ENCODE results near the gene ETHE1. TPM values are rescaled to one million over a fixed set of nuclear protein-coding genes. Genes with fewer than 3 reads are reported as not detected.
A peak's percentile ranks its signal among the peaks of the same experiment; 100 is the strongest.

Gene ETHE1, protein sequence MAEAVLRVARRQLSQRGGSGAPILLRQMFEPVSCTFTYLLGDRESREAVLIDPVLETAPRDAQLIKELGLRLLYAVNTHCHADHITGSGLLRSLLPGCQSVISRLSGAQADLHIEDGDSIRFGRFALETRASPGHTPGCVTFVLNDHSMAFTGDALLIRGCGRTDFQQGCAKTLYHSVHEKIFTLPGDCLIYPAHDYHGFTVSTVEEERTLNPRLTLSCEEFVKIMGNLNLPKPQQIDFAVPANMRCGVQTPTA
- total RNA-seq (10 to 100 TPM; 37.5 to 39.8 TPM), polyA plus RNA-seq (ENCODE audit: insufficient read length in 6 of 6) (10 to 100 TPM; 17.1 to 20.5 (median 19.9) TPM)
- long read RNA-seq, donor 1, transcript ETHE1-201 (7 exons, 963 nt), result major isoform, 7 of 14 reads
- long read RNA-seq, donor 1, partial matches to known transcripts, result 0 of 14 reads
- long read RNA-seq, donor 1, other reads (novel, unspliced or antisense), result 0 of 14 reads
- long read RNA-seq, donor 2, transcript ETHE1-201 (7 exons, 963 nt), result major isoform, 9 of 15 reads
- long read RNA-seq, donor 2, transcript ETHE1-202 (6 exons, 702 nt), result minor isoform, 5 of 15 reads
- long read RNA-seq, donor 2, partial matches to known transcripts, result 0 of 15 reads
- long read RNA-seq, donor 2, other reads (novel, unspliced or antisense), result 0 of 15 reads
- long read RNA-seq, donor 3, transcript ETHE1-201 (7 exons, 963 nt), result major isoform, 8 of 9 reads
- long read RNA-seq, donor 3, partial matches to known transcripts, result 0 of 9 reads
- long read RNA-seq, donor 3, other reads (novel, unspliced or antisense), result 0 of 9 reads
- long read RNA-seq, donor 4, transcript ETHE1-201 (7 exons, 963 nt), result major isoform, 69 of 79 reads
- long read RNA-seq, donor 4, partial matches to known transcripts, result 0 of 79 reads
- long read RNA-seq, donor 4, other reads (novel, unspliced or antisense), result 7 of 79 reads
- long read RNA-seq, donor 5, transcript ETHE1-201 (7 exons, 963 nt), result major isoform, 9 of 12 reads
- long read RNA-seq, donor 5, partial matches to known transcripts, result 0 of 12 reads
- long read RNA-seq, donor 5, other reads (novel, unspliced or antisense), result 0 of 12 reads
- long read RNA-seq, donor 6, transcript ETHE1-201 (7 exons, 963 nt), result major isoform, 13 of 19 reads
- long read RNA-seq, donor 6, transcript ETHE1-202 (6 exons, 702 nt), result minor isoform, 5 of 19 reads
- long read RNA-seq, donor 6, partial matches to known transcripts, result 0 of 19 reads
- long read RNA-seq, donor 6, other reads (novel, unspliced or antisense), result 0 of 19 reads
- long read RNA-seq, donor 7, partial matches to known transcripts, result 0 of 5 reads
- long read RNA-seq, donor 7, other reads (novel, unspliced or antisense), result 0 of 5 reads
- long read RNA-seq, donor 8, partial matches to known transcripts, result 0 of 2 reads
- long read RNA-seq, donor 8, other reads (novel, unspliced or antisense), result 0 of 2 reads
- long read RNA-seq, donor 9, result 0 reads
- long read RNA-seq, donor 10, transcript ETHE1-201 (7 exons, 963 nt), result major isoform, 76 of 84 reads
- long read RNA-seq, donor 10, partial matches to known transcripts, result 1 of 84 reads
- long read RNA-seq, donor 10, other reads (novel, unspliced or antisense), result 5 of 84 reads
- long read RNA-seq, donor 11, result 0 reads
- long read RNA-seq, donor 12, transcript ETHE1-201 (7 exons, 963 nt), result major isoform, 11 of 13 reads
- long read RNA-seq, donor 12, partial matches to known transcripts, result 0 of 13 reads
- long read RNA-seq, donor 12, other reads (novel, unspliced or antisense), result 0 of 13 reads

DNA sequence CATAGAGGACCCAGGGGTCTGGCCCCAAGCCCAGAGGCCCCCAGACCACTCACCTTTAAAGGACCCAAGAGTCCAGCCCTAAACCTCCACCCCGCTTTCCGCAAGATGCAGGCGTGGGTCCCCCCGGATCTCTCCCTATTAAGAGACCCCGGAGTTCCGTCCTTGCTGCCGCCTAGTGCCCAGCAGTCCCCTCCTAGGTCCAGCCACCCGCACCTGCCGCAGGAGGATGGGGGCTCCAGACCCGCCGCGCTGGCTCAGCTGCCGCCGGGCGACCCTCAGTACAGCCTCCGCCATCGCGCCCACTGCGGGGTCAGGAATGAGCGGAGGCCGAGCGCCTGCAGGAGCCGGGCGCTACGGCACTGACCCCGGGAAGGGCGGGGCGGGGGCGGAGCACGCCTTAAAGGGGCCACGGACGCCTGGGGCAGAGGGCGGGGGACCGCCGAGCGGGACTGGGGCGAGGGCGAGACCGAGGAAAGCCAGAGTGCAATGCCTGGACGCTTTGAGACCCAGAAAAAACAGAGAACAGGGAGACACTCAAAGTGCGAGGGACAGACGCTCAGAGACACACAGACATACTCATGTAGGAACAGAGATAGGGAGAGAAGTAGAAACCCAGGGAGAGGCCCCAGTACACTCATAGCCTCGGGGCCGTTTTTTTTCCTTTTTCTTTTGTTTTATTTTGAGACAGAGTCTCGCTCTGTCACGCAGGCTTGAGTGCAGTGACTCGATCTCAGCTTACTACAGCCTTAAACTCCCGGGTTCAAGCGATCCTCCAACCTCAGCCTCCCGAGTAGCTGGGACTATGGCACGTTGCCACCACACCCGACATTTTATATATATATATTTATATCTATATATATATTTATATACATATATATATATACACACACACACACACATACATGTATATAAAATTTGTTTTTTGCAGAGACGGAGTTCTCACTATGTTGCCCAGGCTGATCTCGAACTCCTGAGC, at the start of gene ETHE1:
TSS of gene ETHE1 (minus strand) at position 318 of the 976 bp plus-strand sequence. CDS start at position 294, 24 bp downstream.
- TF ChIP-seq, protein P1, sequence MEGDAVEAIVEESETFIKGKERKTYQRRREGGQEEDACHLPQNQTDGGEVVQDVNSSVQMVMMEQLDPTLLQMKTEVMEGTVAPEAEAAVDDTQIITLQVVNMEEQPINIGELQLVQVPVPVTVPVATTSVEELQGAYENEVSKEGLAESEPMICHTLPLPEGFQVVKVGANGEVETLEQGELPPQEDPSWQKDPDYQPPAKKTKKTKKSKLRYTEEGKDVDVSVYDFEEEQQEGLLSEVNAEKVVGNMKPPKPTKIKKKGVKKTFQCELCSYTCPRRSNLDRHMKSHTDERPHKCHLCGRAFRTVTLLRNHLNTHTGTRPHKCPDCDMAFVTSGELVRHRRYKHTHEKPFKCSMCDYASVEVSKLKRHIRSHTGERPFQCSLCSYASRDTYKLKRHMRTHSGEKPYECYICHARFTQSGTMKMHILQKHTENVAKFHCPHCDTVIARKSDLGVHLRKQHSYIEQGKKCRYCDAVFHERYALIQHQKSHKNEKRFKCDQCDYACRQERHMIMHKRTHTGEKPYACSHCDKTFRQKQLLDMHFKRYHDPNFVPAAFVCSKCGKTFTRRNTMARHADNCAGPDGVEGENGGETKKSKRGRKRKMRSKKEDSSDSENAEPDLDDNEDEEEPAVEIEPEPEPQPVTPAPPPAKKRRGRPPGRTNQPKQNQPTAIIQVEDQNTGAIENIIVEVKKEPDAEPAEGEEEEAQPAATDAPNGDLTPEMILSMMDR (IDR thresholded peaks at IDR 0.05), result no peak
- ATAC-seq (peak; percentile 93), DNase-seq (peak; percentile 69 to 99 (median 81))
- H3K9me3 ChIP-seq, result no peaks in the 10 kb centered on the region
- H3K27ac ChIP-seq, result peak within 1 kb of the TSS; percentile 82 to 84
- intact Hi-C loops (cut with DNase I), result loop anchor here in 1 of 2 donors (10.0 kb wide), 1 partner anchor 82 kb away; no protein-coding TSS in a partner anchor
- no peaks in the 10 kb centered on the region for H3K27me3 ChIP-seq
- peak within 1 kb of the TSS; percentile 83 to 92 for H3K4me3 ChIP-seq
- no peaks in the 10 kb centered on the region for H3K36me3 ChIP-seq
- peaks cover 19 to 32% of the 10 kb centered on the region in 2 donors for H3K4me1 ChIP-seq

DNA sequence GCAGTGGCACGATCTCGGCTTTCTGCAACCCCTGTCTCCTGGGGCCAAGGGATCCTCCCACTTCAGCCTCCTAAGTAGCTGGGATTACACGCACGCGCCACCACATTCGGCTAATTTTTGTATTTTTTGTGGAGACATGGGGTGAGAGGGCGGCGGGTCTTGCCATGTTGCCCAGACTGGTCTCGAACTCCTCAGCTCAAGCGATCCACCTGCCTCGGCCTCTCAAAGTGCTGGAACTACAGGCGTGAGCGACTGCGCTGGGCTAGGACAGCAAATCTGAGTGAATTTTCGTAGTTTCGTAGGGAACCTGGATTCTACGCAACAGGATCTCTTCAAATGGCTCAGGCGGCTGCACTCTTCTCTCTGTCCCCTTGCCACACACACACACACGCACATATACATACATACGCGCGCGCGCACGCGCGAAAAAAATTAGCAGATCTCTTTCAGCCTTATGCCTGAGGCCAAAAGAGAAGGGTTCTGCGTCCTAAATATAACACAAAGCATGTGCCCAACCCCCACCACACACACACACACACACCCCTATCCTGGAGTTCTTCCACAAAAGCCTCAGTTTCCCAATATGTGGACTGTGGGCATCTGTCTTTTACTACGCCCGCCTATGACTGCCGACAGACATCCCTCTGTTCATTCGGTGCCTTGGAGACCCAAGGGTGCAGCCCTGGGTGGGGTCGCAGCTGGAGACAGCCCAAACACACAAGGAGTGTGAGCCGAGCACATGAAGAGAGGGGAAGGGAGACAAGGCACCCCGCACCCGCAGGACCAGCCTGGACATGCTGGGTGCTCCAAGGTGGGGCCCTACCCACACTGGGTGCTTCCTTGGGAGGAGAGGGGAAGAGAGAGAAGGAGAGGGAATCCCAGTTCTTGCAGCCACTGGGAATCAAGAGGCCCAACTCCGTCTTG, 49.2 kb upstream of the ETHE1 start:
- H3K4me3 ChIP-seq, result peak overlapping the region; percentile 74 to 86

DNA sequence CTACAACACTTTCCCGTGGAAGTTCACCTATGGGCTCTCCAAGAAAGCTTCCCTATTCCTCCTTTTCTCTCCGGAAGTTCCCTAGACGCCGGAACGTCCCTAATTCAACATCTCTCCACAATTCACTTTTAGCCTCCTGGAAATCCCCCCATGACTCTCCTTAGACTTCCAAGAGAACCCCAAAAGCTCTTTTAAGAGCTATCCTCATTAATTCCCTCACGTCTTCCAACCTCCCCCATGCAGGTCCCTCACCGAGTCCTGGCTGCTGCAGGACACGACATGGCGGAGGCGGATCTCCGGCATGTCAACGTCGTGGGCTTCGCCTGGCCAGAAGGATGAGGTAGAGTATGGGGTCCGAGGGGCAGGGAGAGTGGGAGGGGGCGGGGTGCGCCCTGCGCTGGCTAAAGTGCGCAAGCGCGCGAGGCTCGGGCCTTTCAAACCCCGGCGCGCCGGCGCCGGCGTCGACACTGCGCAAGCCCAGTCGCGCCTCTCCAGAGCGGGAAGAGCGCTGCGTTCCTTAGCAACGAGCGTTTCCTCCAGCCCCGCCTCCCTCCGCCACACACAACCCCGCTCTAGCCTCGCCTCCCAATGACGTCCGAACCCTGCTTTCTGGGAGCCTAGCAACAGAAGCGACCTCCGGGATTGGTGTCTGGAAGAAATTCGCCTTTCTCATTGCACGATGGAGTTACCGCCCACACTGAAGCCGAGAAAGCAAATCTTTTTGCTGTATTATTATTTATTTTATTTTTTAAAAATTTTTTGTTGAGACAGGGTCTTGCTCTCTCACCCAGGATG, 48.4 kb upstream of the ETHE1 start, which contains the start of the genes PINLYP and XRCC1:
TSS of gene PINLYP (plus strand) at position 646 of the 795 bp plus-strand sequence. CDS start 1,391 bp downstream, outside the sequence.
TSS of gene XRCC1 (minus strand) at position 372 of the 795 bp plus-strand sequence. CDS start at position 303, 69 bp downstream.
- H3K27ac ChIP-seq, result peak within 1 kb of the TSS; percentile 65 to 82
- TF ChIP-seq, protein P1 (IDR thresholded peaks at IDR 0.05), result no peak
- intact Hi-C loops (cut with DNase I), result no loop called here
- ATAC-seq, result peak; percentile 98
- H3K4me1 ChIP-seq, result peaks cover 6 to 33% of the 10 kb centered on the region in 2 donors
- H3K9me3 ChIP-seq, result no peaks in the 10 kb centered on the region
- DNase-seq, result peak; percentile 97 to 100 (median 99)
- H3K36me3 ChIP-seq, result peaks cover 0 to 6% of the 10 kb centered on the region in 2 donors
- peak within 1 kb of the TSS; percentile 74 to 86 for H3K4me3 ChIP-seq
- no peaks in the 10 kb centered on the region for H3K27me3 ChIP-seq

More for the DNA sequence above, 49.2 kb upstream of the ETHE1 start:
- DNase-seq (no peak), ATAC-seq (no peak)
- no peaks in the 10 kb centered on the region for H3K27me3 ChIP-seq
- H3K27ac ChIP-seq, result peak overlapping the region; percentile 47 to 82
- TF ChIP-seq, protein P1 (IDR thresholded peaks at IDR 0.05), result no peak
- H3K36me3 ChIP-seq, result peaks cover 0 to 3% of the 10 kb centered on the region in 2 donors
- H3K9me3 ChIP-seq, result no peaks in the 10 kb centered on the region
- intact Hi-C loops (cut with DNase I), result no loop called here
- peaks cover 6 to 42% of the 10 kb centered on the region in 2 donors for H3K4me1 ChIP-seq

Measured in left lung (tissue), 14 donors.